Retinal pigment epithelial cell (primary cell): ENCODE results near the gene PRDM16.

Source experiments
- DNase-seq: peaks from one replicate; pipeline ENCODE4 v3.0.0-alpha.2; 2010; ENCODE audit warnings: low read depth
- H3K4me3 ChIP-seq: 2 replicates; pipeline ENCODE4 v1.5.1; 2011; ENCODE audit warnings: mild to moderate bottlenecking, low read length, control low read depth, moderate library complexity
- CTCF ChIP-seq: conservative IDR thresholded peaks from 2 replicates; pipeline ENCODE4 v1.5.1; 2011; ENCODE audit warnings: low read depth, low read length, control low read depth, inconsistent platforms

Gene PRDM16

GRCh38 chr1:3341236-3341994 is 272.4 kb downstream of the PRDM16 start:
- H3K4me3 ChIP-seq, result no peak overlapping the region
- TF ChIP-seq CTCF, result no peak
- DNase-seq, result no peak

- no peak for DNase-seq
- H3K4me3 ChIP-seq, result no peak overlapping the region
- no peak for TF ChIP-seq CTCF
Observed at GRCh38 chr1:3342960-3343359, 274.0 kb downstream of the PRDM16 start.

- no peak for TF ChIP-seq CTCF
- H3K4me3 ChIP-seq, result no peak overlapping the region
- DNase-seq, result no peak
Observed at GRCh38 chr1:3344395-3344794, 275.4 kb downstream of the PRDM16 start.

- no peak for TF ChIP-seq CTCF
- DNase-seq, result no peak
- H3K4me3 ChIP-seq, result no peak overlapping the region
Observed at GRCh38 chr1:3345792-3346191, 276.8 kb downstream of the PRDM16 start.

- no peak overlapping the region for H3K4me3 ChIP-seq
- DNase-seq, result no peak
- no peak for TF ChIP-seq CTCF
Observed at GRCh38 chr1:3346478-3346877, 277.5 kb downstream of the PRDM16 start.

GRCh38 chr1:3347257-3348020 is 278.4 kb downstream of the PRDM16 start:
- no peak for DNase-seq
- no peak overlapping the region for H3K4me3 ChIP-seq
- no peak for TF ChIP-seq CTCF
